Urinary bladder (tissue), 4 donors: ENCODE measurements around the gene APOL6. TPM values are rescaled to one million over a fixed set of nuclear protein-coding genes. Genes with fewer than 3 reads are reported as not detected.

Experiments
- DNase-seq: peaks from one replicate; pipeline ENCODE4 v3.0.0-alpha.2; 2015; ENCODE audit errors: extremely low spot score
- H3K27ac ChIP-seq: one replicate; pipeline ENCODE4 v1.5.1; 2013; ENCODE audit warnings: low read depth, mild to moderate bottlenecking, moderate library complexity
- H3K36me3 ChIP-seq: one replicate; pipeline ENCODE4 v1.6.1; 2013; ENCODE audit warnings: mild to moderate bottlenecking, moderate library complexity; ENCODE audit not compliant: insufficient read depth
- H3K4me1 ChIP-seq: one replicate; pipeline ENCODE4 v1.6.1; 2013; ENCODE audit warnings: mild to moderate bottlenecking, moderate library complexity; ENCODE audit not compliant: insufficient read depth
- H3K4me3 ChIP-seq: one replicate; pipeline ENCODE4 v1.5.1; 2013; ENCODE audit warnings: low read depth, low read length
- WGBS: extraction: QIAGEN DNeasy Blood & Tissue Kit; methylation state at CpG from one replicate; pipeline ENCODE4 v1.1.7; 2013; 5-methylcytosine and 5-hydroxymethylcytosine counted together
- polyA plus RNA-seq: library from polyadenylated mRNA; stranded (reverse); fragments of 200-250 nt; gene quantifications from one replicate; pipeline ENCODE4 v1.2.3, GENCODE V29; 2013
- total RNA-seq: library from RNA; depleted of rRNA; stranded (reverse); fragments of >200 nt; gene quantifications from one replicate; pipeline ENCODE4 v1.2.3, GENCODE V29; 2014
- donor health status: healthy with polysubstance abuse.
- donor health status: healthy.

APOL6 gene
- total and polyA plus RNA-seq, 2 donors: 7.0 to 23.6 TPM

DNA sequence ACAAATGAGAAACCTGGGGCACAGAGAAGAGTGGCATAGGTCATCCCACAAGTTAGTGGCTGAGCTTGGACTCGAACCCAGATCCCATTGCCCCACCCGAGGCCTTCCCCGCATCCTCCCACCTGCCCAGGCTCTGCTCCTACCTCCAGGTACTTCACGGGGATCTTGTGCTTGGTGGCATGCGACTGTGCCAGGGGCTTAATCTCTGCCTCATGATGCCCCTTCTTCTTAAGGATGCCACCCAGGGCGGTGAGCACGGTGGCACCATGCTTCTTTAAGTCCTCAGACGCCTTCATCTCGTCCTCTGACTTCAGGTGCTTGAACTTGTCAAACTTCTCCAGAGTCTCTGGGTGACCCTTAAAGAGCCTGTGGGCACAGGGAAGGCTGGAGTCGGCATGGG lies 37.5 kb upstream of the APOL6 start:
- Histone ChIP-seq H3K4me1 (no peaks in the 10 kb centered on the region), H3K36me3 (no peaks in the 10 kb centered on the region), H3K27ac (no peak overlapping the region), H3K4me3 (no peak overlapping the region)
- DNase-seq: no peak
- WGBS: 91% methylated on average over 10 of the region's 10 CpGs

GRCh38 chr22:35611200-35611890 lies 36.9 kb upstream of the APOL6 start:
- H3K4me3 ChIP-seq: no peak overlapping the region
- H3K27ac ChIP-seq: no peak overlapping the region
- no peaks in the 10 kb centered on the region for H3K4me1 ChIP-seq
- DNase-seq: no peak
- 89% methylated on average over 6 of the region's 6 CpGs for WGBS
- H3K36me3 ChIP-seq: no peaks in the 10 kb centered on the region

- no peak for DNase-seq
- H3K4me3 ChIP-seq: no peak overlapping the region
- no peaks in the 10 kb centered on the region for H3K36me3 ChIP-seq
- 79% methylated on average over 8 of the region's 8 CpGs for WGBS
- no peak overlapping the region for H3K27ac ChIP-seq
- H3K4me1 ChIP-seq: no peaks in the 10 kb centered on the region
Measured at GRCh38 chr22:35611891-35612576, 36.2 kb upstream of the APOL6 start.

DNA sequence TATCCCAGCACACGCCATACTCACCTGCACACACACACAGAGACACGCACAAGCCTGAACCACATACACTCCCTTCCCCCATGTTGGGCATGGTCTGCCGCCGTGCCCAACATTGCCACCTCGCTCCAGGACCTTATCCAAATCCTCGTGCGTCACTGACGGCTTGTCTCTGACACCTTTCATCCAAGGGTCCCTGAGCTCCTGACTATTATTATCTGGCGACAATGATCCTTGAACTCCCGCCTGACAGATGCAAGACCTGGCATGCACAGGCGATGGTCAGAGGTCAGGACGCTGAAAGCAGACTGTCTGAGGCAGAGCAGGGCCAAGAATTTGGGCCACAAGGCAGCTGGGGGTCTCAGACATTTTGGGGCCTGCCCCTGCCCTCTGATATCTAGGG lies 35.3 kb upstream of the APOL6 start:
- Histone ChIP-seq H3K27ac (no peak overlapping the region), H3K4me1 (no peaks in the 10 kb centered on the region), H3K4me3 (no peak overlapping the region), H3K36me3 (no peaks in the 10 kb centered on the region)
- DNase-seq: no peak
- 85% methylated on average over 12 of the region's 12 CpGs for WGBS

DNA sequence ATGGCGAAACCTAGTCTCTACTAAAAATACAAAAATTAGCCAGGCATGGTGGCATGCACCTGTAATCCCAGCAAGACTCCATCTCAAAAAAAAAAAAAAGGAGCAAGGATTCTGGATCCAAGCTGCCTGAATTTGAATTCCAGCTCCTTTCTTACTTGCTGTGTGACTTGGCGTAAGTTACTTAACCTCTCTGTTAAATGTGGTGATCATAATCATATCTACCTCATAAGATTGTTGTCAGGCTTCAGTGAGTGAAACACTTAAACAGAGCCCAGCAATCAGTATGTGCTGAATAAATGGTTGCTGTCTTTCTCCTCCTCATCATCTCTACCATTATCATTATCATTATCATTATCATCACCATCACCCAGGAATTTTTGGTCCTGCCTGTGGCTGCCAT lies 33.8 kb upstream of the APOL6 start:
- Histone ChIP-seq H3K27ac (no peak overlapping the region), H3K4me1 (no peaks in the 10 kb centered on the region), H3K4me3 (no peak overlapping the region), H3K36me3 (no peaks in the 10 kb centered on the region)
- 99% methylated on average over 2 of the region's 2 CpGs for WGBS
- DNase-seq: no peak

GRCh38 chr22:35615156-35615555 lies 33.1 kb upstream of the APOL6 start:
- no peaks in the 10 kb centered on the region for H3K4me1 ChIP-seq
- H3K27ac ChIP-seq: no peak overlapping the region
- 61% methylated on average over 6 of the region's 6 CpGs for WGBS
- no peak overlapping the region for H3K4me3 ChIP-seq
- DNase-seq: no peak
- H3K36me3 ChIP-seq: no peaks in the 10 kb centered on the region

DNA sequence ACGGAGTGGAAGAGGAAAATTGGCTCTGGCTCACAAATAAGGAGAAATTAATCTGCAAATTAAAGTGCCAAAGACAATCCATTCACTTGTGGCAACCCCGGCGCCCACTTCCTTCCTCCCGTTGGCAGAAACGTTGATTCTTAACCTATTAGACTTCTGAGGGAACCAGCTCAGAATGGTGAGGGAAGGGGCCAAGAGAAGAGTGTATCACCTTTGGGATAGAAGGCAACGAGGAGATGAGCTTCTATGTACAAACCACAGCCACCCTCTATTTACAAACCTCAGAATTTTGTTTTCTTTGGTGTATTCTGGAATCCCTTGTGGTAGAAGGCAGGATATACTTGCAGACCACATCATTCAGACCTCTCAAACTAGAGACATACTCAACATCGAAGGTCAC lies 32.2 kb upstream of the APOL6 start:
- Histone ChIP-seq H3K4me3 (no peak overlapping the region), H3K4me1 (no peaks in the 10 kb centered on the region), H3K27ac (no peak overlapping the region), H3K36me3 (no peaks in the 10 kb centered on the region)
- no peak for DNase-seq
- 77% methylated on average over 7 of the region's 7 CpGs for WGBS

DNA sequence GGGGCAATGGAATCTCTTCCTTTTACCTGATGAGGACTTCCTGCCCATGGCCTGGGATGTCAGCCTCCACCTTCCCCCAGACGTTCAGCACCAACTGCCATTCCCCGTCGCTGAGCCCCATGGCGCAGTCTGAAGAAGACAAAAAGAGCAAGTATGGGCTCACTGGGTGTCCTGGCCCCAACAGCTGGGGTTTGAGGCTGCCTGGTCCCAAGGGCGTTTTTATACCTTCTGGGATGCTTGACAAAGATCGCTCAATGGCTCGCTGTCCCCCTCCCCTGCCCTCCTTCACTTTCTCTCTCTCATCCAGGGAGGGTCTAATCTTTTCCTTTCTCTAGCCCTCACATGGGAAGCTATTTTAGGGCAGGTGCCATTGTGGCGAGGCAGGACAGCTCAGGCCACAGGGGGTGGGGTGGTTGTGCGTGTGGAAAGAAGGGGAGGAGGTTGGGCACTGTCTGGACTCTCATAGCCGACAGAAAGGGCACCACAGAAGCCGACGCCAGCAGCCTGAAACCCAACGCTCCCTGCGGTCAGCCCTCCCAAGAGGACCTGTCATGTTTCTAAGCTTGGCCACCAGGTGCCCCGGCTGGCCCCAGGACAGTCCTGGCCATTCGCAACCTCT lies 31.0 kb upstream of the APOL6 start, which contains the start of gene MB:
Gene MB, minus strand, starts transcription at position 193 of the 619 bp plus-strand sequence. Its CDS starts 72 bp downstream, at position 121.
- Histone ChIP-seq H3K27ac (no peak within 1 kb of the TSS), H3K4me3 (no peak within 1 kb of the TSS), H3K36me3 (no peaks in the 10 kb centered on the region), H3K4me1 (no peaks in the 10 kb centered on the region)
- no peak for DNase-seq
- WGBS: 84% methylated on average over 16 of the region's 16 CpGs

- Histone ChIP-seq H3K36me3 (no peaks in the 10 kb centered on the region), H3K4me3 (no peak overlapping the region), H3K4me1 (no peaks in the 10 kb centered on the region), H3K27ac (no peak overlapping the region)
- no peak for DNase-seq
- 97% methylated on average over 1 of the region's 1 CpG for WGBS
Measured at GRCh38 chr22:35618427-35619223, 29.6 kb upstream of the APOL6 start.

DNA sequence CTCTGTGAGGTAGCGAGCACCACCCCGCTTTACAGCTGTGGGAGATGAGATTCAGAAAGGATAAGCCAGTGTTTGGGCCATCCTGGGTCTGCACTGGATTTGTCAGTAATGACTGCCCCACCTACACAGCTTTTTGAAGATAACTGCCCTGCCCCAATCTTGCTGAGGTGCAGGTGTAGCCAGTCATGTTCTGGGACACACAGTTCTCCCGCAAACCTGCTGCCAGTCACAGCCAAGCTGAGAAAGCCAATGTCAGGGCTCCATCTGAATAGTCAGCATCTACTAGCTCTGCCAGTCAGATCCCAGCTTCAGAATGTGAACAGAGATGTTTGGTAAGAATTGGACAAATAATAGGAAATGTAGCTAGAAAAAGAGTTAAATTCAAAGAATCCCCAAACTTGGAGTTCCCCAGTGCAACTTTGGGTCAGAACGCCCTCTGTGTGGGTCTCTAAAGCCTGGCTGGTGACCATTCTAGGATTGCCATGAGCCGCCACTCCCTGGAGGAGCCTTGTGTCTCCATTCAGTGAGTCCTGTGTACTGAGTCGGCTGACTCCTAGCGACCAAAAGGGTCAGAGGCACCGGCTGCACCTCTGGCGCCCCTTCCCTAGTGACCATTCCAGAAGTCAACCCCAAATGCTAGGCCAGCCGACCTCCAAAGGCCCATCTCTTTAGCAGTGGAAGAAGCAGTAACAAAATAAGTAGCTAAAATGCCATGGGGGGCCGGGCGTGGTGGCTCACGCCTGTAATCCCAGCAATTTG lies 28.7 kb upstream of the APOL6 start:
- Histone ChIP-seq H3K4me1 (no peaks in the 10 kb centered on the region), H3K4me3 (no peak overlapping the region), H3K27ac (no peak overlapping the region), H3K36me3 (no peaks in the 10 kb centered on the region)
- no peak for DNase-seq
- 86% methylated on average over 13 of the region's 13 CpGs for WGBS

DNA sequence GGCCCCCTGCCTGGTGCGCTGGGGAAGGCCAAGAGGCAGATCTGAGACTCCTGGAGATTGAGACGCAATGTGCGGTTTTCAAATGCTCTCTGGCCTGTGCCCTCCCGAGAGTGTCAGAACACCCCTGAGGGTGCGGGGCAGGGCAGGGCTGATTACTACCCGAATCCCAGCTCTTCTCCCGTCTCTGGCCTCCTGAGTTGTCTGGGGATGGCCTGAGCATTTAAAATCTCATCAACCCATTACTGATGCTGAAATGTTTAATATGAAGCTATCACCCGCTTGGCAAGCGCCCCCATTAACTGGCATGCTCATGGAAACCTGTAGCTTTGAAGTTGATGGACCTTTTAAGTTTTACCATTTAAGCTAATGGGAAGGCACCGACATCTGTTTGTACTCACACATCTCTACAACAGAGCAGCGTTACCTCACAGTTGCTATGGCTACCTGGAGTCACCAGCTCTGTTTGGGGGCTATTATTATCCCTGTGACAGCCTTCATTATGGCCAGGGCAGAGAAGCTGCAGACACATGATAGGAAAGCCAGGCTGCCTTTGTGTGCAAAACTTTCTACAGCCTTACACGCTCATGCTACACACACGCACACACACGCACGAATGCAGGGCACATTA lies 27.5 kb upstream of the APOL6 start:
- no peak for DNase-seq
- Histone ChIP-seq H3K36me3 (no peaks in the 10 kb centered on the region), H3K4me3 (no peak overlapping the region), H3K4me1 (no peaks in the 10 kb centered on the region), H3K27ac (no peak overlapping the region)
- 69% methylated on average over 15 of the region's 15 CpGs for WGBS

DNA sequence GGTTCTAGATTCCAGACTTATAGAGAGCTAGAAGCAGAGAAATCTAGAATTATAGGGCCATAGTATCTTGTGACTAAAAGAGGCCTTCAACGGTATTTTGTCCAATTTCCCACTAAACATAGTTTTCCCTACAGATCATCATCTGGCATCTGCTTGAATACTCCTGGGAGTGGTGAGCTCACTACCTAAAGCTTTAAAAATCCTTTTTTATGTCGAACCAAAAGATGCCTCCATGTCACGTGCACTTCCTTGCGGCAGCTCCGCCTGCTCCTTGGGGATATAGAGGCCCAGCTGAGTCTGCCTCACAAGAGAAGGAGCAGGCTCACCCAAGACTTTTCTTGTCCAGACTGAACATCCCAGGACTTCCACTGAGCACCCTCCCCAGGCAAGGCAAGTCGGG lies 26.8 kb upstream of the APOL6 start:
- Histone ChIP-seq H3K36me3 (no peaks in the 10 kb centered on the region), H3K4me1 (no peaks in the 10 kb centered on the region), H3K27ac (no peak overlapping the region), H3K4me3 (no peak overlapping the region)
- 75% methylated on average over 6 of the region's 6 CpGs for WGBS
- DNase-seq: no peak
